SU-DHL-6 (cell line): ENCODE results near the gene RAB9B.

ENCODE experiments used
- CTCF ChIP-seq: fragments of 200-600 bp; sonication (generic); IDR thresholded peaks from one replicate; pipeline ENCODE4 v1.5.1; 2017; ENCODE audit warnings: antibody characterized with exemption, mild to moderate bottlenecking, low read length, moderate library complexity; ENCODE audit not compliant: insufficient read depth, poor library complexity, severe bottlenecking
- EZH2phosphoT487 ChIP-seq: fragments of 200-600 bp; sonication (generic), shearing (Covaris generic); conservative IDR thresholded peaks from 2 replicates; pipeline ENCODE4 v1.6.1; 2018; ENCODE audit warnings: mild to moderate bottlenecking, antibody characterized with exemption, low read length, moderate library complexity, mixed read lengths

GRCh38 chrX:103781062-103781402, 51.0 kb downstream of the RAB9B start:
- TF ChIP-seq CTCF (no peak), EZH2phosphoT487 (no peak)
